ENCODE measurements around the gene TAP1. TPM values are rescaled to one million over a fixed set of nuclear protein-coding genes. Genes with fewer than 3 reads are reported as not detected.

Gene TAP1
- polyA plus RNA-seq, 3 donors: 29.6 to 43.0 (median 34.0) TPM

DNA sequence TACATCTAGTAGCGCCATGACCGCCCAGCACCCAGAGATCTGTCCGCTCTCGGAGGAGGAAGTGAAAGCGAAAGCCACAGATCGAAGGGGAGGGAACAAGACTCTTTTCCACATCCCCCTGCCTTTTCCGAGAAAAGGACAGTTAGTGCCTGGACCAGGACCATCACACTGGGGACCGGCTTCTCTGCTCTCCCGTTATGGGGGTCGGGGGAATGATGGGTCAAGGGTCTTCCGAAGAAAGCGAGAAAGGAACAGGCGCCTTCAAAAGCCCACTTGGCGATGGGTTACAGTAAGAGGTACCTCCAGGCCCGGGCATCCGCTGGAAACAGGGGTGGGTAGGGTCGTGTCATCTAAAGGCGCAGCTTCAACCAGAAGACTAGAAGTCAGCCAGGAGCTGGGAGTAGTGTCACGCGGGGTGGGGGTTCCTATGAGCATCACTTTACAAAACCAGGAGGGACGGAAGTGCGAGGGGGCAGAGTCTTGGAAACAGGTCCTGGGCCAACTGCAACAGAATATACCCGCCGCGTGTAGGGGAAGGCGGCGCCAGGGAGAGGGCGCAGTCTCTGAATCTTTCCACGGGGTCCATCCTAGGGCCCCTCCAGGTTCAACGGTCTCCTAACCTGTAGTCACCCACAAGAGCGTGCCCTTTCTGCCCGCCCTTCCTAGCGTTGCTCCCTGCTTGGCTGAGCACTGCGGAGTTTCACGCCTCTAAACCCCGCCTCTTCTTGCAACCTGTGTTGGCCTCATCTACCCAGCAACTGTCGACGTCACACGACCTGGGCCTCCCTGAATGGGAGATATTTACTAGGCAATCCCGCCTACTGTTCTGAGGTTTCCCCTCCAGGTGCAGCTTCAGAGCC lies 9.3 kb downstream of the TAP1 start, which contains the start of gene PSMB8:
Gene PSMB8 (minus strand): TSS at position 69 of the 860 bp plus-strand sequence. CDS start 51 bp downstream, at position 18.
- WGBS, 3 donors: 0 to 1% (median 0%) methylated on average over 40 of the region's 40 CpGs
- H3K27ac ChIP-seq (ENCODE audit: low read depth, low read length): peak within 1 kb of the TSS; percentile 99

DNA sequence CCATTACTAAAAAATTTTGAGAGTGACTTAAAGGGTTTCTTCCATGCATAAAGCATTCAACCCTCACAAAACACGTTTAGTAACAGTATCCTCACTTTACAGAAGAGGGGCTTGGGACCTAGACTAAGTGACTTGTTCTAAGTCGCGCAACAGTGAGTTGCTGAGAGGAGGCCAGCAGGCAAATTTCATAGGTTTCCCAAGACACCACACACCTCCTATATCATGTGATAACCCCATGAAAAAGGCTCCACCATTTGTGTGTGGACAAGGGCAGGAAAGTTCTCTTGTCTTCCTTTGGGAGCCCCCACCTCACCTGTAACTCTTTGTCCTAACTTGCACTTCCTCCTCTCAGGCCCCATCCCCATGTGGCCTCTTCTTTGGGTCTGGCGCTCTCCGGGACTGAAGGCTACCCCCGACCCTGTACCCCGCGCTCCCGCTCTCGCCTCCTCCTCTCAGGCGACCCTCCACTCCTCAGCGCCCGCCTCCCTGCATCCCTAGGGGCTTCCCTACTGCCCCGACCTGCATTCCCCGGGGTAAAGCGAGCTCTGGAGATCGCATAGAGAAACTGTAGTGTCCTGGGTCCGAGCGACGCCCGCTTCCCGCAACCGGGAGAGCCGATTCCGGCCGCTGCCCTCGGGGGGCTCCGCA lies 10.0 kb downstream of the TAP1 start:
- H3K27ac ChIP-seq (ENCODE audit: low read depth, low read length): peak overlapping the region; percentile 99
- 3 to 9% (median 4%) methylated on average over 28 of the region's 28 CpGs for WGBS, 3 donors

DNA sequence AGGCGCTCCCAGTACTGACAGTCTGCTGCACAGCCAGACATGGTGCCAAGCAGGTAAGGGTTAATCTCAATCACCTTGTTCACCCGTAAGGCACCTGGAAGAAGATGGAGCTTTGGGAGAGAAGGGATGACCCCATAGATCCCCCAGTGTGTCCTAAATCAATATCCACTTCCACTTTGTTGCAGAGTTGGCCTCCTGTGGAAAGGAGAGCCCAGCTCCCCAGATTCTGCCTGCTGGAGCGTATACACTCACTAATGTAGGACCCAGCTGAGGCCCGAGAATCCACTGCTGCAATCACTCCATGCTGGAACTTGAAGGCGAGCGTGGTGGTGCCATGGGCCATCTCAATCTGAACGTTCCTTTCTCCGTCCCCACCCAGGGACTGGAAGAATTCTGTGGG lies 10.8 kb downstream of the TAP1 start:
- WGBS, 3 donors: 75 to 90% (median 77%) methylated on average over 8 of the region's 8 CpGs

DNA sequence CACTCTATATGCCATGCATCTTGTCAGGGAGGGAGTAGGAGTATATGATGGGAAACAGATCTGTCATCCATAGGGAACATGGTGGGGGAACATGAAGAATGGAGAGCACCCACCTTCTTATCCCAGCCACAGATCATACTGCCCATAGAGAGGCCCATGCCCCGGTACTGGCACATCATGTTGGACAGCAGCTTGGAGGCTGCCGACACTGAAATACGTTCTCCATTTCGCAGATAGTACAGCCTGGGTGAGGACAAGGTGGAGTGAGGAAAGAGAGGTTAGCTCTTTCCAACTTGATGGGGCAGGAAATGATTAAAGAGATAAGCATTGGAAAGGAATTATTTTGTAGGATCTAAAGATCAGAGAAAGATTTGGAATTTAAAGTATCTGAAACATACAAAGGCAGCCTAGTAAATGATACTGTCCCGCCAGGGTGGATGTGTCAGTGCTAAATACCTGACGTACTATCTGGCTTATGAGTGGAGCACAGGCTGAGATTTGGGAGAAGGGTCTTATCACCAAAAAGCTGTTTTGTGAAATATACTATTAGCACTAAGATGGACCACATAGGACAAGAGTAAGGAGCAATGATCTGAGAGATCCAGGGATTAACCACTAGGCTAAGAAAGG lies 11.4 kb downstream of the TAP1 start:
- 93 to 96% (median 93%) methylated on average over 6 of the region's 6 CpGs for WGBS, 3 donors
- no peak overlapping the region for H3K27ac ChIP-seq (ENCODE audit: low read depth, low read length)

More for the DNA sequence above, 10.8 kb downstream of the TAP1 start:
- no peak overlapping the region for H3K27ac ChIP-seq (ENCODE audit: low read depth, low read length)

DNA sequence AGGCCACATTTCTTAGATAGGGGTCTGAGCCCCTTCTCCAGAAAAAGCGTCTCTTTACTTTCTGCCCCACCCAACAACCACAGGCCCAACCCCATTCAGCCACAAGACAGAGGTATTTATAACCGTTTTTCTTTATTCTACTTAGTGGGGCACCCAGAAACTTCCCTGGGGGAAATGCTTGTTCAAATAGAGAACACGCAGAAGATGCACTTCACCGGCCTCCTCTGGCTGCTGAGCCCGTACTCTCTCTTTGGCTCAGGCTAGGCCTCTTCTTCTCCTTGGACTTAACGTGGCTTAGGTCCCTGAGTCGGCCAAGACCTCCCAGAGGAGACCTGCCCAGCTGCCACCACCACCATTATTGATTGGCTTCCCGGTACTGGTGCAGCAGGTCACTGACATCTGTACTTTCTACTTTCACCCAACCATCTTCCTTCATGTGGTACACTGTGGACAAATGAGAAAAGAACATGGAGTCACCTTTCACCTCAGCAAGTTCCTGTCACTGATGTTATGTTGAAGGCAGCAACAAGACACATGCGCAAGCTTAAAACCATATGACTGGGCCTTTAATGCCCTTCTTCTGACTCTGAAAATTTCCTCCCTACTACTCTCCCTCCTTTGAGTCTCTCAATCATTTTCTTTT lies 12.8 kb downstream of the TAP1 start:
- WGBS, 3 donors: 70 to 80% (median 76%) methylated on average over 9 of the region's 9 CpGs
- no peak overlapping the region for H3K27ac ChIP-seq (ENCODE audit: low read depth, low read length)

DNA sequence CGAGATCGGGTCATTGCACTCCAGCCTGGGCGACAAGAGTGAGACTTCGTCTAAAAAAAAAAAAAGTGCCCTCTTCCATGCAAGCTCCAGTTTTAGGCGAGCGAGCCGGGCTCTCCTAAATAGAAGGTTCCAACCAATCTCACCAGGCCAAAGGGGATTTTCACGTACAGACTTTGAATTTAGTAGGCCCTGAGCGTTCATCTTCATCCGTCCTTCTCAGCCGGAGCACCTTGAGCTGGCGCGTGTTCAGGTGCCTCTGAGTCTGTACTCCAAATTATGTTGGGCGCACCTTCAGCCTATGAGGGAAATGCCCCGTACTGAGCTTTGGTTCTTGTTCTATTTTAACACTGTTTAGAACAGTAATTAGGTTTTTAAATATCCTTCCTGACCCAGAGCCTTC lies 14.1 kb downstream of the TAP1 start:
- no peak overlapping the region for H3K27ac ChIP-seq (ENCODE audit: low read depth, low read length)
- 82 to 88% (median 85%) methylated on average over 14 to 15 of the region's 15 CpGs for WGBS, 3 donors

DNA sequence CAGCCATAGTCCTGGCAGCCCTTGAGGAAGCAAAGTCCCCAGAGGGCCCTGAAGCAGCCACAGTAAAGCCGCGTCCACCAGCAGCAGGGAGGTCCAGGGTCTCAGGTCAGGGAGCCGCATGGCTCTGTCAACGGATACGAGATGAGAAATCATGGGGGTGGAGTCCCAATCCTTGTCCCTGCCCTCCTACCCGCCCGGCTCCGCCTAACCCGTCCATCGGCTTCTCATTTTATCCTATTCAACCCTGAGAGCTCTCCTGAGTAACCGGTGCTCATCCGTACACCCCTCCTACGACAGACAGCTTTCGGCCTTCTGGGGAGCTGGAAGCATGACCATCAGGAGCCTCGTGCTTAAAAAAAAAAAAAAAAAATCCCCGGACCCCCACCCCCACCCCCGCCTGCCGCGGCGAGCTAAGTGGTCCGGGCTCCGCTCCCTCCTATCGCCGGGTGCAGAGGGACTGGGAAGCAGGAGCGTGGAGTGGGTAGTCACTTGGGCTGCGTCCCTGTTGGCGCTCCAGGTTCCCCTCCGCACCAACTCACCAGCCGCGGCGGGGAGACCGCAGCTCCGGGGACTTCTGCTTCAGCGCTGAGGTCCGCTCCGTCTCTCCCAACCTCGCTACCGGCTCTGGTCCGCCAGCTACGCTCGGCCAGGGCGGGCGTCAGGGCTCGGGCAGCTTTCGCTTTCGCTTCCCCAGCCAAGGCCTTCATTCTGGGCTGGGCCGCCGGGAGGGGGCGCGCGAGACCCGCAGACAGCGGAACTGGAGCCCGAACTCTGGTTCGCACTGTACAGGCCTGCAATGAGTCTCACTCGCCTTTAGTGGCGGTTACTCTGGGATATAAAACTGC lies 15.2 kb downstream of the TAP1 start, which contains the start of gene TAP2:
Gene TAP2 (minus strand): TSS at position 626 of the 845 bp plus-strand sequence. CDS start 506 bp downstream, at position 120.
- WGBS, 3 donors: 0 to 1% (median 1%) methylated on average over 56 to 57 of the region's 57 CpGs

DNA sequence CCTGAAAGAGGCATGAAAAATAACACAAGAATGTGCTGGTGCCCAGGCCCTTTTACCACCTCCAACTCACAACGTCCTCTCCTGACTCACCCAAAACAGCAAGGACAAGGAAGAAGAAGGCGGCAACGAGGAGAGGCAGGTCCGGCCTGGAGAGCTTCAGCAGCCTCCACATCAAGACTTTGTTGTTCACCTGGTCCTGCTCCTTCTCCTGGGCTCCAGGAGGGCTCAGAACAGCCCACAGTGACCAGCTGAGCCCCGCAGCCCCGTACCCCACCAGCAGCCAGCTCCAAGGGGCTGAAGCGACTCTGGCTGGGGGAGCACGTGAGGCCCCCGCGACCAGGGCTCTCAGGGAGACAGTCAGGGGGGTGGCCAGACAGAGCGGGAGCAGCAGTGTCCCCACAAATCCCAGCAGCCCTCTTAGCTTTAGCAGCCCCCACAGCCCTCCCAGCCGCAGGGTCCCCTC lies 15.8 kb downstream of the TAP1 start:
- WGBS, 3 donors: 27 to 29% (median 28%) methylated on average over 12 of the region's 12 CpGs
- peak overlapping the region; percentile 93 for H3K27ac ChIP-seq (ENCODE audit: low read depth, low read length)

More for the DNA sequence above, 15.2 kb downstream of the TAP1 start, which contains the start of gene TAP2:
- peak within 1 kb of the TSS; percentile 93 for H3K27ac ChIP-seq (ENCODE audit: low read depth, low read length)

DNA sequence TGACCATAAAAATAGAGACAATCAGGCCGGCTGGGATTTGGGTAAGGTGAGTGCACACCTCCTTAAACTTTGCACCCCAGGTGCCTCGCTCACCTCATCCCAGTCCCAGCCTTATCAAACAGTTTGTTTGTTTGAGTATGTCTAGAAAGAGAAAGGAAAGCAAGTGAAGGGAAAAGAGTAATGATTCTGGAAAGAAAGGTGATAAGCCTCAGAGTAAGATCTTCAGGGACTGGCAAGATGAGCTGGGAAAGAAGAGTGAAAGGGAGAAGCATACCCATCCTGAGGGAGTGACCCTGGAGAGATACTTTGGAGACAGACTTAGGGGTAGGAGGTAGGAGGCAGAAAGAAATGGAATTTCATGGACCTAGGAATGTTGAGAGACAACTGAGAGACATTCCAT lies 16.6 kb downstream of the TAP1 start:
- 84 to 93% (median 91%) methylated on average over 2 of the region's 2 CpGs for WGBS, 3 donors
- no peak overlapping the region for H3K27ac ChIP-seq (ENCODE audit: low read depth, low read length)

DNA sequence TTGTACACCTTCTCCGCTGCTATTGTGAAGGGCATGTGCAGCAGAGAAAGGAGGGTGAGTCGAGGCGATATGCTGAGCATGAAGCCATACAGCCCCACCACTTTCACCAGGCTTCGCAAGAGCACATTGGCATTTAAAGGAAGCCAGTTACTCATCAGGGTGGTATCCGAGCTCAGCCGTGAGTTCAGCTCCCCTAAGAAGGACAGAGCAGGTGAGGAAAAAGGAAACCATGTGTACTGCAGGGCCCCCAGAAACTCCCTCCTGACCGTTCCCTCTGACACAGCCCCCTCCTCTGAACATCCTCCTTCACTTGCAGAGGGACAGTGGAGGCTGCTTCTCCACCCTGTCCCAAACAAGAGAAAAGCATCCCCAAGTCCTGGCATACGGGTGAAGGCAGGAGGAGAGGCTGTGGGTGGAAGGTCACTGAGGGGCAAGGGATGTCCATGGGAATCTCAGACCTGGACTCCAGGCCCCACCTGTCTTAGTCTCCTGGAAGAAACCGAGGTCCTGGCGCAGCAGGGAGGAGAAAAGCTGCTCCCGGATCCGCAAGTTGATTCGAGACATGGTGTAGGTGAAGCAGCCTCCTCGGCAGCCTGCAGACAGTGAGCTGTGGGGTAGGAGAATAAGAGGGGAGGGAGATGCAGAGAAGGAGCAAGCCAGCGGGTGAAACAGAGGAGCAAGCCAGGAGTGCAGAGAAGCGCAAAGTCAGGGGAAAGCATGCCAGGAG lies 18.2 kb downstream of the TAP1 start:
- 95% methylated on average over 16 of the region's 16 CpGs for WGBS, 3 donors
- no peak overlapping the region for H3K27ac ChIP-seq (ENCODE audit: low read depth, low read length)

DNA sequence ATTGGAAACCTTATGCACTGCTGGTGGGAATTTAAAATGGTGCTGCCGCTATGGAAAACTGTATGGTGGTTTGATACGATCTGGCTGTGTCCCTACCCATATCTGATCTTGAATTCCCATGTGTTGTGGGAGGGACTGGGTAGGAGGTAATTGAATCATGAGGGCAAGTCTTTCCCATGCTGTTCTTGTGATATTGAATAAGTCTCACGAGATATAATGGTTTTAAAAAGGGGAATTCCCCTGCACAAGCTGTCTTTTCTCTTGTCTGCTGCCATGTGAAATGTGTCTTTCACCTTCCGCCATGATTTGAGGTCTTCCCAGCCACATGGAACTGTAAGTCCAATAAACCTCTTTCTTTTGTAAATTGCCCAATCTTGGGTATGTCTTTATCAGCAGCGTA lies 19.8 kb downstream of the TAP1 start:
- WGBS, 3 donors: 75 to 86% (median 80%) methylated on average over 5 of the region's 5 CpGs
- no peak overlapping the region for H3K27ac ChIP-seq (ENCODE audit: low read depth, low read length)

DNA sequence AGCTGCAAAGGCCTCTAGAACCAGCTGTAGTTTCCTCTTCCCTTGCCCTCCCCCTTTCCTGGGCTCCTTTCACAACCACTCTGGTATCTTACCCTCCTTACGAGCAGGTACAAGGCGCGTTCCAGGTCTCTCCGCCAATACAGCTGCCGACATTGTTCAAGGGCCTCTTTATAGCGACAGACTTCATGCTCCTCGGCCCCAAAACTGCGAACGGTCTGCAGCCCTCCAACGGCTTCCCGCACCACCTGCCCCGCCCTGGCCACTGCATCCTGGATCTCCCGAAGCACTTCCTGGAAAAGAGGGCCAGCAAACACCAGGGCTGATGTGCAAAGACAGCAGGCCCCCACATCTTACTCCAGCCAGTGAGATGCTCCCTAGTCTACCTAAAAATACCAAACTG lies 21.0 kb downstream of the TAP1 start:
- H3K27ac ChIP-seq (ENCODE audit: low read depth, low read length): no peak overlapping the region
- WGBS, 3 donors: 79 to 87% (median 85%) methylated on average over 13 of the region's 13 CpGs

DNA sequence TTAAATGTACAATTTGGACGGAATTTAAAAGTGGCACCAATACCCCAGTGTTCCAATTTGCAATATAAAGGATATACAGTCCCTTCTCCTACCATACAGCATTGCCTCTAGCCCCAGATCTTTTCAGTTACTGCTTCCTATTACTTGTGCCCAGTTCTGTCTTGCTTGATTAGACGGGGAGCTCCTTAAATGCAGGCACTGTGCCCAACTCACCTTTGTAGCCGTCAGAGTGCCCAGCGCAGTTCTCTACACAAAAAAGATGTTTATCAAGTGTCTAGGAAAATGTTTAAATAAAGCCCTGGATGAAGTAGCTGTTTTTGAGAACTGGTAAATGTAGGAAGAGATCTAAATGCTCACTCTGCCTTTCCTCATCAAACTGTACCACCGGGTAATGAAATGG lies 22.6 kb downstream of the TAP1 start:
- no peak overlapping the region for H3K27ac ChIP-seq (ENCODE audit: low read depth, low read length)
- 79 to 93% (median 93%) methylated on average over 5 of the region's 5 CpGs for WGBS, 3 donors

DNA sequence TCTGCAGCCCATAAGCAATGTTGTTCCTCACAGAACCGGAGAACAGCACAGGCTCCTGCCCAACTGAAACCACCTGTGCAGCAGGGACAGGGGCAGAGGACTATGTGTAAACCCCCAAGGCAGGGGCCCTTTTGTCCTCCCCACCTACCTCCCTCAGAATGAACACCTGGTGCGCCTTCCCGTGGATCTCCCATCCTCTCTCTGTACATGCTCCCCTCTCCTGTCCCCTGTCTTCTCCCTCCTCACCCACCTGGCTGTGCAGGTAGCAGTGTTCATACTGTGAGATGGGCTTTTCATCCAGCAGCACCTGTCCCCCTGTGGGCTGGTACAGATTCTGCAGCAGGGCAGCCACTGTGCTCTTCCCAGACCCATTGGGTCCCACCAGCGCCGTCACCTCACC lies 23.5 kb downstream of the TAP1 start:
- WGBS, 3 donors: 93 to 96% (median 95%) methylated on average over 5 of the region's 5 CpGs
- no peak overlapping the region for H3K27ac ChIP-seq (ENCODE audit: low read depth, low read length)

DNA sequence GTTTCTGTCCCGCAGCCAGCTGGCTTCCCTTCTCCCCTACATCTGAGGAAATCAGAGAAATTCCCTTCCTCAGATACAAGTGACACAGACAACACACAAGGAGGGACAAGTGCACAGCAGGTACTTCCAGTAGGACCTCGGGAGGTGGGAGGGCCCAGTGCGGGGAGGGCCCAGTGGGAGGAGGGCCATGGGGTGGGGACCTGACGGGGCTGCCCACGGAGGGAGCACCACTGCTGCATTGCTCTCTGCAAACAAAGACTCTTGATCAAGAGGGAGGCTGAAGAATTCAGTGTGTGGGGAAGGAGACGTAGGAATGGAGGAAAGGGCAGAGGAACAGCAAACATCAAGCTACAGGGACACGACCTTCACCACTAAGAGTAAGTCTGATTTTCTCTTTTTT lies 24.0 kb downstream of the TAP1 start:
- H3K27ac ChIP-seq (ENCODE audit: low read depth, low read length): no peak overlapping the region
- WGBS, 3 donors: 72 to 79% (median 75%) methylated on average over 7 of the region's 7 CpGs

DNA sequence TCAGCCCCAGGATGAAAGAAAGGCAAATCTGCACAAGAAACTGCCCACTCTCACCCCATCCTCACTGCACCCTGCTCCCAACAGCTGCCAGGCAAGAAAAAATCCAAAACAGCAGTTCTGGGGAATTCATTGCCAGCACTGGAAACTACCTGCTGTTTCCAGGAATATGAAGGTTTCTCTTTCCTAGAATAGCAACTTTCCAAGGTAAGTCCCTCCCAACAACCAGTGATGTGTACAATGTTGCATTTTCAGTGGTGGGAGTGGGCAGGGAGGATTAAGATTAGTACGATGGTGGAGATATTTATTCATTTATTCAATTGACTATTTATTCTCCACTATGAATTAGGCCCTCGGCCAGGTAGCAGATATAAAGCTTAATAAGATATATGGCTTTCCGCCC lies 26.5 kb downstream of the TAP1 start:
- H3K27ac ChIP-seq (ENCODE audit: low read depth, low read length): no peak overlapping the region
- WGBS, 3 donors: 54 to 83% (median 75%) methylated on average over 3 of the region's 3 CpGs

DNA sequence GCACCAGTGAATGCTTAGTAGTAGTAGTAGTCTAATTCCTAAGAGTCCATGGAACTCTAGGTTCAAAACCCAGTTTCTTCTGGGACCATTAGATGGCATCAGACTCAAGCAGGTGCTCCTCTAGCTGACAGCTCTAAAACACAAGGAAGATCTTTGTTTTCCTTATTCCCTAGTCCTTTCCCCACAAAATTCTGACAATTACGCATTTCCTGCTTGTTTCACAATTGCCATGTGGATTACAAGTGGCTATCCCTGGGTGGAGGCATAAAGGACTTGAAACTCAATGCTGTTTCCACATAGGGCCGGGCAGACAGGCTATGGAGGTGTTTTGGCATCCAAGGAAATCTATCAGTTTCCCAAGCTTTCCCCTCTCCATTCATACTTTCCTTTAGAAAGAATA lies 27.5 kb downstream of the TAP1 start:
- WGBS, 3 donors: 38 to 47% (median 46%) methylated on average over 2 of the region's 2 CpGs

More for the DNA sequence above, 27.5 kb downstream of the TAP1 start:
- no peak overlapping the region for H3K27ac ChIP-seq (ENCODE audit: low read depth, low read length)

Measured in adipose tissue (tissue), 3 donors.